ENCODE data around the gene STKLD1.

Gene STKLD1

GRCh38 chr9:133429214-133429613 lies 53.0 kb downstream of the STKLD1 start:
- no peak for TF ChIP-seq CTCF (conservative IDR thresholded peaks at IDR 0.05; ENCODE audit: low read depth, low read length)
- Histone ChIP-seq H3K27me3 (ENCODE audit: insufficient read depth, low read depth) (peaks cover 69% of the 10 kb centered on the region), H3K4me1 (ENCODE audit: low read depth, poor library complexity, severe bottlenecking) (no peaks in the 10 kb centered on the region), H3K36me3 (ENCODE audit: insufficient read depth) (no peaks in the 10 kb centered on the region), H3K4me2 (no peak overlapping the region), H3K79me2 (ENCODE audit: insufficient read depth, low read depth) (no peaks in the 10 kb centered on the region), H3K4me3 (IDR thresholded peaks at IDR 0.05; ENCODE audit: insufficient read depth, low read depth, low read length) (no peak overlapping the region), H3K27ac (no peak overlapping the region), H2AFZ (ENCODE audit: low read depth) (no peak overlapping the region), H4K20me1 (ENCODE audit: insufficient read depth) (no peaks in the 10 kb centered on the region), H3K9ac (no peak overlapping the region)

- Histone ChIP-seq H3K4me3 (IDR thresholded peaks at IDR 0.05; ENCODE audit: insufficient read depth, low read depth, low read length) (no peak overlapping the region), H4K20me1 (ENCODE audit: insufficient read depth) (no peaks in the 10 kb centered on the region), H3K4me2 (no peak overlapping the region), H3K36me3 (ENCODE audit: insufficient read depth) (no peaks in the 10 kb centered on the region), H3K9ac (no peak overlapping the region), H3K27ac (no peak overlapping the region), H3K4me1 (ENCODE audit: low read depth, poor library complexity, severe bottlenecking) (no peaks in the 10 kb centered on the region), H3K27me3 (ENCODE audit: insufficient read depth, low read depth) (peaks cover 69% of the 10 kb centered on the region), H3K79me2 (ENCODE audit: insufficient read depth, low read depth) (no peaks in the 10 kb centered on the region), H2AFZ (ENCODE audit: low read depth) (no peak overlapping the region)
- TF ChIP-seq CTCF (conservative IDR thresholded peaks at IDR 0.05; ENCODE audit: low read depth, low read length): no peak
Observed at GRCh38 chr9:133429641-133430161, 53.5 kb downstream of the STKLD1 start.

GRCh38 chr9:133430244-133430643 lies 54.1 kb downstream of the STKLD1 start:
- no peaks in the 10 kb centered on the region for H4K20me1 ChIP-seq (ENCODE audit: insufficient read depth)
- H3K36me3 ChIP-seq (ENCODE audit: insufficient read depth): no peaks in the 10 kb centered on the region
- H3K4me3 ChIP-seq (IDR thresholded peaks at IDR 0.05; ENCODE audit: insufficient read depth, low read depth, low read length): no peak overlapping the region
- H3K9ac ChIP-seq: no peak overlapping the region
- no peaks in the 10 kb centered on the region for H3K79me2 ChIP-seq (ENCODE audit: insufficient read depth, low read depth)
- no peaks in the 10 kb centered on the region for H3K4me1 ChIP-seq (ENCODE audit: low read depth, poor library complexity, severe bottlenecking)
- H3K27ac ChIP-seq: no peak overlapping the region
- TF ChIP-seq CTCF (conservative IDR thresholded peaks at IDR 0.05; ENCODE audit: low read depth, low read length): no peak
- H3K27me3 ChIP-seq (ENCODE audit: insufficient read depth, low read depth): peaks cover 69% of the 10 kb centered on the region
- H3K4me2 ChIP-seq: no peak overlapping the region
- no peak overlapping the region for H2AFZ ChIP-seq (ENCODE audit: low read depth)

GRCh38 chr9:133433351-133433843 lies 57.2 kb downstream of the STKLD1 start:
- H3K4me2 ChIP-seq: no peak overlapping the region
- H3K4me1 ChIP-seq (ENCODE audit: low read depth, poor library complexity, severe bottlenecking): no peaks in the 10 kb centered on the region
- no peak overlapping the region for H2AFZ ChIP-seq (ENCODE audit: low read depth)
- TF ChIP-seq CTCF (conservative IDR thresholded peaks at IDR 0.05; ENCODE audit: low read depth, low read length): no peak
- H3K79me2 ChIP-seq (ENCODE audit: insufficient read depth, low read depth): no peaks in the 10 kb centered on the region
- peaks cover 71% of the 10 kb centered on the region for H3K27me3 ChIP-seq (ENCODE audit: insufficient read depth, low read depth)
- no peaks in the 10 kb centered on the region for H3K36me3 ChIP-seq (ENCODE audit: insufficient read depth)
- H3K27ac ChIP-seq: no peak overlapping the region
- no peaks in the 10 kb centered on the region for H4K20me1 ChIP-seq (ENCODE audit: insufficient read depth)
- no peak overlapping the region for H3K9ac ChIP-seq
- no peak overlapping the region for H3K4me3 ChIP-seq (IDR thresholded peaks at IDR 0.05; ENCODE audit: insufficient read depth, low read depth, low read length)
